Activated T-helper 2 cell treated with anti-CD3 and anti-CD28 coated beads, Interferon-gamma antibody, Interleukin-2, Interleukin-4, amounts not matched to agents 10 μg/mL and 5 μg/mL and 100 μg/mL, durations not matched to agents 14 hours and 24 hours and 36 hours (primary cell): ENCODE results near the gene IGF2R. TPM values are rescaled to one million over a fixed set of nuclear protein-coding genes. Genes with fewer than 3 reads are reported as not detected.

Experiments used
- DNase-seq: peaks from one replicate; pipeline ENCODE4 v3.0.0; 2021; ENCODE audit warnings: low spot score
- H3K27ac Mint-ChIP-seq: one replicate; pipeline ENCODE4 v1.8.0; 2021; ENCODE audit warnings: mixed read lengths
- H3K27me3 Mint-ChIP-seq: one replicate; pipeline ENCODE4 v1.8.0; 2021; ENCODE audit warnings: low read depth, mixed read lengths
- H3K36me3 Mint-ChIP-seq: one replicate; pipeline ENCODE4 v1.8.0; 2021; ENCODE audit warnings: low read depth, mixed read lengths
- H3K4me1 Mint-ChIP-seq: one replicate; pipeline ENCODE4 v1.8.0; 2021; ENCODE audit warnings: low read depth, mixed read lengths
- H3K4me3 Mint-ChIP-seq: one replicate; pipeline ENCODE4 v1.8.0; 2021; ENCODE audit warnings: low read depth, mild to moderate bottlenecking, moderate library complexity, mixed read lengths
- H3K9me3 Mint-ChIP-seq: one replicate; pipeline ENCODE4 v1.8.0; 2021; ENCODE audit warnings: mixed read lengths
- intact Hi-C: fragments of 100-400 bp; cut with micrococcal nuclease; formaldehyde crosslinking; loops from one replicate; pipeline ENCODE4 v1.15.1; 2023
- total RNA-seq: library from RNA; stranded (reverse); gene quantifications from 2 replicates; pipeline ENCODE4 v1.2.3, GENCODE V29; 2022

IGF2R gene
- total RNA-seq, 1 donor from 2014 or later = 82.4 TPM

GRCh38 chr6:160041608-160042007 is 72.7 kb downstream of the IGF2R start:
- Mint-ChIP-seq H3K27me3 (no peaks in the 10 kb centered on the region), H3K9me3 (no peaks in the 10 kb centered on the region), H3K4me3 (no peak overlapping the region), H3K4me1 (peaks cover 29% of the 10 kb centered on the region), H3K27ac (peak overlapping the region; percentile 33), H3K36me3 (peaks cover 80% of the 10 kb centered on the region)
- no peak for DNase-seq
- intact Hi-C loops = no loop called here

- H3K27ac Mint-ChIP-seq = peak overlapping the region; percentile 33
- intact Hi-C loops = no loop called here
- H3K27me3 Mint-ChIP-seq = no peaks in the 10 kb centered on the region
- no peak overlapping the region for H3K4me3 Mint-ChIP-seq
- peaks cover 83% of the 10 kb centered on the region for H3K36me3 Mint-ChIP-seq
- peaks cover 29% of the 10 kb centered on the region for H3K4me1 Mint-ChIP-seq
- H3K9me3 Mint-ChIP-seq = no peaks in the 10 kb centered on the region
- DNase-seq = no peak
Observed at GRCh38 chr6:160042014-160042773, 73.3 kb downstream of the IGF2R start.

- Mint-ChIP-seq H3K9me3 (no peaks in the 10 kb centered on the region), H3K36me3 (peaks cover 85% of the 10 kb centered on the region), H3K27ac (no peak overlapping the region), H3K4me1 (peaks cover 27% of the 10 kb centered on the region), H3K4me3 (no peak overlapping the region), H3K27me3 (no peaks in the 10 kb centered on the region)
- no peak for DNase-seq
- intact Hi-C loops = no loop called here
Observed at GRCh38 chr6:160042788-160043301, 74.0 kb downstream of the IGF2R start.

GRCh38 chr6:160043784-160044183 is 74.9 kb downstream of the IGF2R start:
- Mint-ChIP-seq H3K36me3 (peaks cover 85% of the 10 kb centered on the region), H3K4me1 (peaks cover 19% of the 10 kb centered on the region), H3K27ac (no peak overlapping the region), H3K4me3 (no peak overlapping the region), H3K27me3 (no peaks in the 10 kb centered on the region), H3K9me3 (no peaks in the 10 kb centered on the region)
- no peak for DNase-seq
- intact Hi-C loops = no loop called here

- H3K27me3 Mint-ChIP-seq = no peaks in the 10 kb centered on the region
- DNase-seq = no peak
- H3K27ac Mint-ChIP-seq = no peak overlapping the region
- H3K4me3 Mint-ChIP-seq = no peak overlapping the region
- H3K9me3 Mint-ChIP-seq = no peaks in the 10 kb centered on the region
- H3K4me1 Mint-ChIP-seq = peaks cover 17% of the 10 kb centered on the region
- intact Hi-C loops = no loop called here
- H3K36me3 Mint-ChIP-seq = peaks cover 91% of the 10 kb centered on the region
Observed at GRCh38 chr6:160044687-160045086, 75.8 kb downstream of the IGF2R start.

- H3K36me3 Mint-ChIP-seq = peaks cover 95% of the 10 kb centered on the region
- H3K27ac Mint-ChIP-seq = no peak overlapping the region
- H3K4me3 Mint-ChIP-seq = no peak overlapping the region
- no peak for DNase-seq
- intact Hi-C loops = no loop called here
- H3K27me3 Mint-ChIP-seq = no peaks in the 10 kb centered on the region
- H3K9me3 Mint-ChIP-seq = no peaks in the 10 kb centered on the region
- H3K4me1 Mint-ChIP-seq = peaks cover 23% of the 10 kb centered on the region
Observed at GRCh38 chr6:160048471-160048870, 79.6 kb downstream of the IGF2R start.

- Mint-ChIP-seq H3K27me3 (no peaks in the 10 kb centered on the region), H3K27ac (no peak overlapping the region), H3K4me3 (no peak overlapping the region), H3K9me3 (no peaks in the 10 kb centered on the region), H3K36me3 (peaks cover 95% of the 10 kb centered on the region), H3K4me1 (peaks cover 23% of the 10 kb centered on the region)
- intact Hi-C loops = no loop called here
- DNase-seq = no peak
Observed at GRCh38 chr6:160049346-160049745, 80.5 kb downstream of the IGF2R start.

GRCh38 chr6:160050022-160050421 is 81.1 kb downstream of the IGF2R start:
- intact Hi-C loops = no loop called here
- Mint-ChIP-seq H3K9me3 (no peaks in the 10 kb centered on the region), H3K36me3 (peaks cover 95% of the 10 kb centered on the region), H3K27ac (no peak overlapping the region), H3K4me1 (peaks cover 23% of the 10 kb centered on the region), H3K4me3 (no peak overlapping the region), H3K27me3 (no peaks in the 10 kb centered on the region)
- no peak for DNase-seq

GRCh38 chr6:160051390-160051789 is 82.5 kb downstream of the IGF2R start:
- Mint-ChIP-seq H3K36me3 (peaks cover 89% of the 10 kb centered on the region), H3K27me3 (no peaks in the 10 kb centered on the region), H3K4me3 (no peak overlapping the region), H3K9me3 (no peaks in the 10 kb centered on the region), H3K4me1 (peaks cover 23% of the 10 kb centered on the region), H3K27ac (peak overlapping the region; percentile 9)
- peak; percentile 31 for DNase-seq
- intact Hi-C loops = no loop called here

- H3K27me3 Mint-ChIP-seq = no peaks in the 10 kb centered on the region
- intact Hi-C loops = no loop called here
Observed at GRCh38 chr6:160054271-160054670, 85.4 kb downstream of the IGF2R start.

GRCh38 chr6:160054913-160055312 is 86.0 kb downstream of the IGF2R start:
- H3K36me3 Mint-ChIP-seq = peaks cover 82% of the 10 kb centered on the region
- intact Hi-C loops = no loop called here
- H3K9me3 Mint-ChIP-seq = no peaks in the 10 kb centered on the region
- H3K4me3 Mint-ChIP-seq = no peak overlapping the region
- H3K27me3 Mint-ChIP-seq = no peaks in the 10 kb centered on the region
- H3K4me1 Mint-ChIP-seq = peaks cover 21% of the 10 kb centered on the region
- no peak for DNase-seq
- no peak overlapping the region for H3K27ac Mint-ChIP-seq

More at GRCh38 chr6:160054271-160054670, 85.4 kb downstream of the IGF2R start:
- H3K27ac Mint-ChIP-seq = no peak overlapping the region
- H3K4me1 Mint-ChIP-seq = peaks cover 25% of the 10 kb centered on the region
- no peaks in the 10 kb centered on the region for H3K9me3 Mint-ChIP-seq
- no peak overlapping the region for H3K4me3 Mint-ChIP-seq
- H3K36me3 Mint-ChIP-seq = peaks cover 81% of the 10 kb centered on the region
- no peak for DNase-seq

GRCh38 chr6:160055378-160055777 is 86.5 kb downstream of the IGF2R start:
- no peak overlapping the region for H3K27ac Mint-ChIP-seq
- no peaks in the 10 kb centered on the region for H3K9me3 Mint-ChIP-seq
- intact Hi-C loops = no loop called here
- no peaks in the 10 kb centered on the region for H3K27me3 Mint-ChIP-seq
- H3K4me1 Mint-ChIP-seq = peaks cover 20% of the 10 kb centered on the region
- no peak for DNase-seq
- H3K36me3 Mint-ChIP-seq = peaks cover 78% of the 10 kb centered on the region
- H3K4me3 Mint-ChIP-seq = no peak overlapping the region

- H3K27ac Mint-ChIP-seq = no peak overlapping the region
- intact Hi-C loops = no loop called here
- no peak overlapping the region for H3K4me3 Mint-ChIP-seq
- H3K36me3 Mint-ChIP-seq = peaks cover 78% of the 10 kb centered on the region
- no peaks in the 10 kb centered on the region for H3K27me3 Mint-ChIP-seq
- no peaks in the 10 kb centered on the region for H3K9me3 Mint-ChIP-seq
- peaks cover 15% of the 10 kb centered on the region for H3K4me1 Mint-ChIP-seq
- DNase-seq = no peak
Observed at GRCh38 chr6:160055813-160056212, 86.9 kb downstream of the IGF2R start.
